OCI-LY1 (cell line): ENCODE data around the gene PLA2G2D.

ENCODE experiments used
- EZH2 ChIP-seq: fragments of 200-600 bp; sonication (generic), shearing (Covaris generic); IDR thresholded peaks from 2 replicates; pipeline ENCODE4 v1.8.0; 2017; ENCODE audit warnings: borderline replicate concordance, mixed run types, mild to moderate bottlenecking, antibody characterized with exemption, low read length, moderate library complexity, mixed read lengths
- TF ChIP-seq, protein P1 (sequence below): fragments of 200-600 bp; sonication (generic), shearing (Covaris generic); IDR thresholded peaks from 2 replicates; pipeline ENCODE4 v1.5.1; 2017; ENCODE audit warnings: mild to moderate bottlenecking, antibody characterized with exemption, low read length, moderate library complexity, mixed read lengths

DNA sequence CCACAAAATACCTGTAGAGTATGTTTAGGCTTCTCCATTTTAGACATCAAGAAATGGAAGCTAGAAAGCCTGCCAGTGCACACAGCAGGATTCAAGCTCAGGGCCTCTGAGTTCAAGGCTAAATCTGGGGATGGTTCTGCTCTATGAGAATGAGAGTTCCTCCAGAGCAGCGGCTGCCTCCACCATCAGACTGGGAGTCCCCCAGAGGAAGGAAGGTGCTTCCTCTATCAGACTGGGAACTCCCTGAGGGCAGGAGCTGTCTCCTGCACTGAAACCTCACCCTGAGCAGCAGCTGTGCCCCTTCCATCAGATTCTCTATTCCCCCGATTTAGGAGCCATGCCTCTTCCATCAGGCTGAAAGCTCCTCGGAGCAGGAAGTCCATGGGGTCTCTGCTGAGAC lies 29.2 kb downstream of the PLA2G2D start:
- TF ChIP-seq, protein P1, sequence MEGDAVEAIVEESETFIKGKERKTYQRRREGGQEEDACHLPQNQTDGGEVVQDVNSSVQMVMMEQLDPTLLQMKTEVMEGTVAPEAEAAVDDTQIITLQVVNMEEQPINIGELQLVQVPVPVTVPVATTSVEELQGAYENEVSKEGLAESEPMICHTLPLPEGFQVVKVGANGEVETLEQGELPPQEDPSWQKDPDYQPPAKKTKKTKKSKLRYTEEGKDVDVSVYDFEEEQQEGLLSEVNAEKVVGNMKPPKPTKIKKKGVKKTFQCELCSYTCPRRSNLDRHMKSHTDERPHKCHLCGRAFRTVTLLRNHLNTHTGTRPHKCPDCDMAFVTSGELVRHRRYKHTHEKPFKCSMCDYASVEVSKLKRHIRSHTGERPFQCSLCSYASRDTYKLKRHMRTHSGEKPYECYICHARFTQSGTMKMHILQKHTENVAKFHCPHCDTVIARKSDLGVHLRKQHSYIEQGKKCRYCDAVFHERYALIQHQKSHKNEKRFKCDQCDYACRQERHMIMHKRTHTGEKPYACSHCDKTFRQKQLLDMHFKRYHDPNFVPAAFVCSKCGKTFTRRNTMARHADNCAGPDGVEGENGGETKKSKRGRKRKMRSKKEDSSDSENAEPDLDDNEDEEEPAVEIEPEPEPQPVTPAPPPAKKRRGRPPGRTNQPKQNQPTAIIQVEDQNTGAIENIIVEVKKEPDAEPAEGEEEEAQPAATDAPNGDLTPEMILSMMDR: no peak
- TF ChIP-seq EZH2: no peak
